Measurements from ENCODE around the gene ABCA13.

GRCh38 chr7:48305661-48306060 lies 134.4 kb downstream of the ABCA13 start:
- TF ChIP-seq REST (IDR thresholded peaks at IDR 0.05; ENCODE audit: insufficient read depth in 1 of 2, low read depth in 2 of 2, low read length in 2 of 2) (no peak), POLR2AphosphoS5 (IDR thresholded peaks at IDR 0.05; ENCODE audit: low read depth, low read length) (no peak), TAF1 (IDR thresholded peaks at IDR 0.05; ENCODE audit: borderline replicate concordance, insufficient read depth, low read length) (no peak), FOXP2 (optimal IDR thresholded peaks at IDR 0.05; ENCODE audit: borderline replicate concordance, extremely low read depth, extremely low read length, insufficient read depth) (no peak)
